ENCODE data around the gene PIMREG.

The PIMREG gene

DNA sequence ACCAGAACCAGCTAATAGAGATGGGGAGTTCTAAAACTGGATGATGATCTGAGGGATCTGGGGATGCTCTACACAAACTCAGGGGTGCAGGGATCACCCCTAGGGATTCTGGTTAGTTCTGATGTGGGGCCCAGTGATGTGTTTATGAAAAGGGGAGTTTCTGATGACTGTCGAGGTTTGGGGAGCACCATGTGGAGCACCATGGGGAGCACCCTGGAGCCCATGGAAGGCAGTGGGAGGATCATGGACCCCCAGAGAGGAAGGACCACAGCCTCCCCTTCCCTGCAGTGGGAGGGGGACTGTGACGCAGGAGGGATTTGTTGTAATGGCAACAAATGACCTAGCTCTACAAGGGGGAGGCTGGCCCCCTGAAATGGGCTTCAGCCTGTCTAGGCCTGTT lies 18.4 kb downstream of the PIMREG start:
- DNase-seq, result no peak

DNA sequence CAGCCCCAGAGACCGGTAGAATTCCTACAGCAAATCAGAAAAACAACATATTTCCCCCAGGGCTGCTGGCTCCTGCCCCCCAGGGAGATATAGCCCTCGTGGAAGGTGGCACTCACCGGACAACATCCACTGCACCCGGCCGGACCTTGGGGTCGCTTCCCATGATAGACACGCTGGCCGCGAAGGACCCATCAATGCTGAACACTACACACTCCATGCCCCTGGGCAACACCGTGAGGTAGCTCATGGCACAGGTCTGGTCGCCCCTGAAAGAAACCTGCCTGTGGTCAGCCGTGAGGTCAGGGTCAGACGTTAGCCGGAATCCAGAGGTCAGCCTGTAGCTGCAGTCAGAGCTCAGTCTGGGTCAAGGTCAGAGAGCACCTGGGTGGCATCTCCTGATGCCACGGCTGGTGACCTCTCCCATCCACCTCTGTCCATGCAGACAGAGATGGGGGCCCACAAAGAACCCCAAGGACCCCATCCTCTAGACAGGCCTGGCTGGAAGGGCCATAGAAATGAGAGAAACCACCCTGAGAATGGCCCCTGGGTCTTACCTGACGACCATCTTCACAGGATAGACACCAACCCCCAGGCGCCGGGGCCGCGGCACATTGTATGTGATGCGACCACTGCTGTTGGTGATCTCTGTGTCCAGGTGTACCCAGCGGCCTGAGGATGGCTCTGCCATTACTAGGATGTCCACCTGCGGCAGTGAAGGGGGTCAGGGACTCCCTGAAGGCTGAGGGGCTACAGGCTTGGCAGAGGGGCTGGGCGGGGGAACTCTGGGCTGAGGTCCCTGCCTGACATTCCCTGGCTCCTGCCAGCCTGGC lies 19.6 kb downstream of the PIMREG start:
- DNase-seq, result no peak

DNA sequence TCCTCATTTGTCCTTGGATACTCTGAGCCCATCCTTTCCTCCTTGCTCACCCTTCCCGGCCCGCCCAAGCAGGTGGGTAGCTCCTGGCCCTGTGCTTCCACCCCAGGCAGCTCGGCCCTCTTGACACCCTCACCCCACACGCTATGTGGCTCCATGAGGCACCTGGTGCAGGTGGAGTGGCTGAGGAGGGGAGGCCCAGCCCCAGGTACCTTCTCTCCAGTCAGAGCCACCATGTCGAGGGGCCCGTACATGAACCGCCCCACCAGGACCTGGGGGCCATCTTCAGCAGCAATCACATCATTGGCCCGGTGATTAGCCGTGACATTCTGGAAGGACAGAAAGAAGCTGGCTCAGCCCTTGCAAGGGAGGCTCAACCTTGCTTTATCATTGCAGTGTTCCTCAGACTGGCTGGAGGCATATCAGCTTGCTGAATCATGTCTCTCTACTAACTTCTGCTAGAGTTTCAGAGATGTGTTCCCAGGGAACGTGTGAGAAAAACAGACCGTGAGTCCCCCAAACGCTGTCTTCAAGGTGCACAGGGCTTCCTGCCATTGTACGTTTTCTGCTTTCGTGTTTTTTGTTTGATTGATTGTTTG lies 20.3 kb downstream of the PIMREG start:
- no peak for DNase-seq

DNA sequence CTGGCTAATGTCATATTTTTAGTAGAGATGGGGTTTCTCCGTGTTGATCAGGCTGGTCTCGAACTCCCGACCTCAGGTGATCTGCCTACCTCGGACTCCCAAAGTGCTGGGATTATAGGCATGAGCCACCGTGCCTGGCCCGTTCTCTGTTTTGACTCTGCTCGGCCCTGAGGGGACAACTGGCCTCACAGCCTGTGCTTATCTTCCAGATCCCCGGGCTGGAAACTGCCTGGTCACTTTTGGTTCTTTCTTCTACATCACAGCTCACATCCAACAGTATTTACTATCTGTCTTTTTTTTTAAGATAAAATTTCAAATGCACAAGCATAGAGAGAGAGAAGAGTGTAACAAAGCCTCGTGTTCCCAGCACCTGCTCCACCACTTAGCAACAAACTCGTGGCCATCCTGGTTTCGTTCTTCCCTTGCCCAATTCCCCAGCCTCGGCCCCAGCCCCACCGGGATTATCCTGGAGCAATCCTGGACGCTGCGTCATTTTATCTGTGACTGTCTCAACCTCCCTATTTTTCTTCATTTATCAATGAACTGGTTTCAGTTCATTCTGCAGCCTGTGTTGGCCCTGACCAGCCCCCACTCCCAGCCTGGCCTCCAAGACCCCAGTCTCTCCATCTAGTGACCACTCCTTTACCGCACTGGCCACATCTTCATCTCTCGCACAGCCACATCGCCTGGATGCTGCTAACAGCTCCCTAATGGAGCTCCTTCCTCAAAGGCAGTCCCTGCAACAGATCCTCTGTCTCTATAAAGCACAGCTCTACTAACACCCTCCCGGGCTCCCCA lies 21.1 kb downstream of the PIMREG start:
- no peak for DNase-seq

DNA sequence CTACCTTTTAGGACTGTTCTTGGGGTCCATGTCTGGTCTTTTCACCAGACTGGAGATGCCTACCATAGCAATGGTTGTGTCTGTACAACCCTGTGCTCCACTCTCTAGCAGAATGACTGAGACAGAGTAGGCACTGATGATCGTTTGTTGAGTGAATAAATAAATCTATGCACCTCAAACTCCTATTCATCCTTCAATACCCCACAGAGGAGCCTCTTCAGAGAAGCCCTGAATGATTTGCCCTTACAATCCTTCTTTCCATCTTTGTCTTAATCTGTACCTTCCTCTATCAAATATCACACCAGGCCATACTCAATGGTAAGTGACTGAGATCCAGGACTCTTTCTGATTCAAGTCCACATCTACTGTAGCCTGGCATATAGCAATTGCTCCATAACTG lies 23.3 kb downstream of the PIMREG start:
- no peak for DNase-seq

DNA sequence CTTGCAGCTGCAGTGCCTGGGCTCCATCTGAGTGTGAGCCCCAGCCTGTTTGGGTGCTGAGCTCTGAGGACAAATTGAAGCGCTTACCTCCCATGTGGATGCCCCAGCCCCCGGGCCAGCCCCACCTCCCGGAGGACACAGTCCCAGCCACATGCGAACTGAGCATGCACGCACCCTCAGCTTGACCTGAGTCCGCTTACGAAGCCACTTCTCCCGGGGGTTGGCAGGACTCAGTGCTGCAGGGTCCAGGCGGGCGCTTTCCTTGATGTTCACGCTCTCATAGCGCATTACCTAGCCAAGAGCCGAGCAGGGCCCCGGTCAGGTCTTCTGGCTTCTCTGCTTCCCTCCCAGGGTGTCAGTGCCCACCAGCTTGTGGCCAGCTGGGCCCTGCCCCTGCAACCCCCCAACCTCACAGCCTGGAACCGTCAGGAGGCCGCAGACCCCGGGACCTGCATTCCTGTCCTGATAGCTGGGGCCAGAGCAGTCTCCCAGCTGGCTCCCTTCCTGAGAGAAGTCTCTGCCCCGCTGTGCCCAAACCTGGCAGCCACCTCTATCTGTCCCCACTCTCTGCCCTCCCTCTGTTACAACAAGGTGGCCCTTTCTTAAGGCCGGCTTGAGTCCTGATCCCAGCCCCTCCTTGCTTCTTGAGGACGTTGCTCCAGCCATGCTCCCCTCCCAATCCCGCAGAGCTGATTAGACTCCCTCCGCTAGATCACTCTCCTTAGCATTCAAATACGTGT lies 24.0 kb downstream of the PIMREG start:
- DNase-seq, result no peak

DNA sequence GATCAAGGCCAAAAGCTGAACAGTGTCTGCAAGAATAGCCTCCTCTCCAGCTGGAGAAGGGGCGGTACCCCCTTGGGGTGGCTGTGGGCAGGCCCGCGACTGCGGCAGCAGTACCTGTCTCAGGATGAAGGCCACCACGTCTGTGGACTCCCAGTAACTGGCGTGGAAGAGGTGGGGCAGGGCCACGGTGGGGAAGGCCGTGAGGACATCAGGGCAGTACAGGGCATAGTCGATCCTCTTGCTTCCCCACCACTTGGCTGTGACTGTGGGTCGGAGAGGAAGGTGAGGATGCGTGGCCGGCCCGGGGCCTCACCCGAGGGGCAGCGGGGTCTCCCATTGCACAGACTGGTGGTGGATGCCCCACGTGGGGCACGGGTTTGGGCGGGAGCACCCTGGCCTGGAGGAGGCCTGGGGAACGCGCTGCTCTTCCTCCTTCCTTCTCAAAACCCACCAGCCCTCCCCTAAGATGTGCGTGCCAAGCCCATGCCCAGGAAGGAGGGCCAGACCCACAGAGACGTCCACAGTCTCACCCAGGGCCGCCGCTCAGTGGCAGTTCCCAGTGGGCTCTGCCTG lies 26.0 kb downstream of the PIMREG start:
- no peak for DNase-seq

DNA sequence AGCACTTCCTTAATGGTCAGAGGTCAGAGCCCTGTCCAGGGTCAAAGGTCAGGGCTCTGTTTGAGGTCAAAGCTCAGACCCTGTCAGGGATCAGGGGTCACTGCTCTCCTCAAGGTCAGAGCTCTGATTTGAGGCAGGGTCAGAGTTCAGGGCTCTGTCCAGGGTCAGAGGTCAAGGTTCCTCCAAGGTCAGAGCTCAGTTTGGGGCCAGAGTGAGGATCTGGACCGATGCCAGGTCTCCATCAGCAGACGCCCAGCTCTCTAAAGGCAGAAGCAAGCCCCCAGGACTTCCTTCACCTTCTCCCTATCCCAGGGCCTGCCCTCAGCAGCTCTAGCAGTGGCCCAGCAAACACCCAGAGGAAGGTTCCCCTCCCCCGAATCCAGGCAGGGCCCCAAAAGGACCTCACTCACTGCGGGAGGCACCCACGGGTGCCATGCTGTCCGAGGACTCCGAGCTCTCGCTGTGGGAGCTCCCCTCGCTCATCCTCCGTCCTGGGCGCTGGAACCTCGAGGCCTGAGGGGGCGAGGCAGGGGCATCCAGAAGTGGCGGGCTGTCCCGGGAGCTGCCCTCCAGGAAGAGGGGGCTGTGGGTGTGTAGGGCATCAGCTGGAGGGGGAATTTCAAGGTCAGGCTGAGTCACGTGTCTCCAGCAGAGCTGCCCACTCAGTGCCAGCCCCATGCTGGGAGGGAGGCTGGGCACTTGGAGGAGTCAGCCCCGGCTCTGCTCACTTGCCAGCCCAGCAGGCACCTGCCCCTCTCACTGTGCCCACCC lies 26.7 kb downstream of the PIMREG start:
- no peak for DNase-seq

DNA sequence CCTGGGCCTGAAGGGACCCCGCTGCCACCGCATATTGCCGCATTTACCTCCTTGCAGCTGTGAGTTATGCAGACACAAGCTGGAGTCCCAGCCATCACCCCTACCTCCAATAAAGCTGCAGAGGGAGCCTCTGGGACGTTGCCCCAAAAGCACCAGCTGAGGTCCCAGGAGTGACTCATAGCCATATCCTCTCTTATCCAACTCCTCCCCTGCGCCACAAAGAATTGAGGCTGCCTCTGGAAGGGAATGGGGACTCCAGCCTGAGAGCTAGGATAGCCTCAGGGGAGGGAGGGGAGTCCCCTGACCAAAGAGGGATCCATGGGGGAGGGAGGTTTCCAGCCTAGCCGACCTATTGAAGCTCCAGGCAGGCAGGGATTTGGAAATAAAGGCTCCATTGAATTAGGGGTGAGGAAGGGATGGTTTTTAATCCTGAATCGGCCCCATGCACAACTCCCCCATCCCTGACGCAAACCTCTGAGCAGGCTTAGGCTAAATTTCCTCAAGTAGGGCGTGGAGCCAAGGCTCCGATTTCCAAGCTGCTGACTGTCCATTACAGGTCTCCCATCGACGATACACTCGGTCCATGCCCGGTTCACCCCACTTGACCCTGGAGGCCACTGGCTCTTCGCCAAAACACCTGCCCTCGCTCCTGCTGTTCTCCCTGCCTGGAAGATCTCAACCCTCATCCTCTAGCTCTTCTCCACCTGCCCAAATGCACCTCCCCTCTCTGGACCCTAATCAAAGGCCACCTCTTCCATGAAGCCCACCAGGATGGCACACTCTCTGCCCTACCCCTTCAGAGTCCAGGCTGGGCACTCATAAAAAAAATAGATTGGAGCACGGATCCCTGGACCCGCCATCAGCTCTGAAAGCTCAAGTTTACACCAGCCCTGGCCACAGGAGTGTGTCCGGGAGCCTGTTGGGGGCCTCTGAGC lies 27.5 kb downstream of the PIMREG start:
- DNase-seq, result no peak

DNA sequence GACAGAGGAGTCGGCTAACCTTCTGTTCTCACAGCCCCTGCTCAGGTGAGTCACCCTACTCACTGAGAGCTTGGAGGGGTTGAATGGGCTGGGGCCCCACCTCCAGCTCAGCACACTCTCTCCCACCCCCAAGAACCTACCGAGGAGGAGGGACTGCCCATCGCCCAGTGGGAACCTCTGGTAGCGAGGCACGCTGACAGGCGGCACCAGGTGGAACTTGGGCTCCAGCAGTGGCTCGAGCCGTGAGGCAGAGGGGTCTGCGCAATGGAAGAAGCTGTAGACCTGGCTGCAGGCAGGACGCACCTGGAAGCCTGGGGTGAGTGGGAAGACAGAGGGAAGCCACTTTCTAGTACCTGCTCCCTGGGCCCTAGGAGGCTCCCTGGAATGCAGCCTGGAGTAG lies 28.3 kb downstream of the PIMREG start:
- DNase-seq, result no peak

DNA sequence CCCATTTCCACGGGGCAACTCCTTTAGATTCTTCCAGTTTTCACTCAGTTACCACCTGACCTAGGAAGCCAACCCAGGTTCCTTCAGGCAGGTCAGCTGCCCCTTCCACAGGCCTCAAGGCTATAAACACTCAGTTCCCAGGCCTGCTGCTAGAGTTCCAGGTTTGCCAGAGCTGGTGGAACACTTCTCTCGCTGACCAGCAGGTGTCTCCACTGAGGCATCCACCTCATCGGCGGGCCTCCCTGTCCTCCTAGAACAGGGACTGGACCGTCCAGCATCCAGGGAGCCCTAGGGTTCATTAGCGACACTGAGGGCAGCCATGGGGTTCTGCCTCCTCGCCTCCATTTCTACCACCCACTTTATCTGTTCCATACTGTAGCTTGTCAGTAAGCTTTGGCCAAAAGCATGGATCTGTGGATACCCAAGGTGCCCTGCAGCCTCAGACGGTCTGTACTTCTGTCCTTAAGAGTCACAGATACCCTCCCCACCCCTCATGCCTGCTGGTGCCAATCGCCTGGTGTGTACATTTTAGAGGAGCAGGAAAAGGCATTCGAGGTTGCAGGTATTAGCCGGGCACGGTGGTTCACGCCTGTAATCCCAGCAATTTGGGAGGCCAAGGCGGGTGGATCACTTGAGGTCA lies 29.0 kb downstream of the PIMREG start:
- peak; percentile 31 for DNase-seq

DNA sequence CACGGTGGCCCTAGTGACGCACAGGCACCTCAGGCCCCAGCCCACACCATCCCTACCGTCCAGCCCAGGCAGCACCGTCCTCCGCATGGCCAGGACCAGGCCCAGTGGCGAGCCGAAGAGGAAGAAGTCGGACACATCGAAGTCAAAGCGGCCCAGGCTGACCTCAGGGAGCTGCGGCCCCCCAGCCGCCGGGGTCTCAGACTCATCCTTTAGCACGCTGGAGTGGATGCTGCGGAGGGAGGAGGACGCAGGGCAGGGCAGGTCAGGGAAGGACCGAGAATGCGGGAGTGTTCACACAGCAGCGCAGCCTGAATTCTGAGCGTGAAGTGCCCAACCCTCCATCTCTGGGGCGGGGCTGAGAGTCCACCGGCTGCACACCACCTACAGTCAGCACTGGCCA lies 30.1 kb downstream of the PIMREG start:
- no peak for DNase-seq

DNA sequence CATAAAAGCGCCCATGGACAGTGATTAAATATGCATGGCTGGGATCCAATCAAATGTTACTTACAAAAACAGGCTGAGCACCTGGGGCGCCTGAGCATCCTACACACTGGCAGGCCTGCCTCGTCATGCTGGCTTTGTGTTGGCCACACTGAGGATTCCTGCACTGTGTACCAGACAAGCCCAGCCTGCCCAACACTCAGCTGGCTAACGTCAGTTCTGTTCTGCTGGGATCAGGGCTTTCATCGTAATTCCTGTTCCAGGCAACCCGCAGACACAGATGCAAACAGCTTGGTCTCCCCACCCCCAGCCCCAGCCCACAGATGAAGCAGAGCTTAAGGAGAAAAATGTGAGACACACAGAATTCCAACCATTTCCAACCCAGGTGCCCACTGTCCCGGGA lies 30.7 kb downstream of the PIMREG start:
- DNase-seq, result no peak

DNA sequence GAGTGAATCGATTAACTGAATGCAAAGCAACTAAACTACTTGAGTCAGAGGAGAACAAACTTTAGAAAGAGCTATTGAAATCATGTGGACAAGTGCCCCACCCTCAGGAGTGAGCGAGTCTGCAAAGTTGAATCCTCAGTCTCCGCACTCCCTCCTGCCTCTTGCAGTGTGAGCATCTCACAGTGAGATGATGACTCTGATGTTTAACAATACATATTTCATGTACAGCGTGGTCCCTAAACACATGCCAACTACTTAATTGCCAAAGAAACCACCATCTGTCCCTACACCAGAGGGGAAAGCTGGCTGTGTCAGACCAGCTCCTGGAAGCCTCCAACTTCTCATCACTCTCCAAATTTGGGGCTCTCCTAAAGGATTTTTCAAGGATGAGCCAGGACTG lies 31.2 kb downstream of the PIMREG start:
- DNase-seq, result no peak

DNA sequence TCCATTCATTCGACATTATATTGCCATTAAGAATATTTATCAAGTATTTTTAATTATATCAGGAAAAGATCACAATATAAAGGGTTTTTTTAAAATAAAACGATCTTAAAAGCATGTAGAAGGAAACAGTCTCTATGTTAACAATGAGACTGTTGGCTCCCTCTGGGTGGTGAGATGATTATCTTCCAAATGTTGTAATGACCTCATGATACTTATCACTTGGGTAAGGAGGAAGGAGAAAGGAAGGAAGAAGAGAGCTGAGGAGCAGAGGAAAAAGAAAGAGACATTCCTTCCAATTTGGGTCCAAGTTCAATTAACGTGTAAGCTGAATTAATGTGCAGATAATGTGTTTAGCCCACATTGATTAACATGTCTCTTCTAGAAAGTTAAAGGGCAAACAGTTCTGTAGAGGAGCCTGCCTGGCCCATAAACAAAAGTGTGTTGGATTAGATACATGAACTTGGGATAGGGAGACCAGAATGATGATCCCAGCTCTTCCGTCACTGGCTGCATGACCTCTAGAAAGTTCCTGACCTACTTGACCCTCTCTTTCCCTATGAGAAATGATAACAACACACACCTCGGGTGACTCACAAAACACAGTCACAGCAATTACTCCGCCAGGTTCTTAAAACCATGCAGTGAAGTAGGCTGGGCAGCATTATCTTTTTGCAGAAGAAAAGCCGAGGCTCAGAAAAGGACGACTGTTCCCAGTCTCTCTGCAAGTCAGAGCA lies 32.0 kb downstream of the PIMREG start:
- no peak for DNase-seq

DNA sequence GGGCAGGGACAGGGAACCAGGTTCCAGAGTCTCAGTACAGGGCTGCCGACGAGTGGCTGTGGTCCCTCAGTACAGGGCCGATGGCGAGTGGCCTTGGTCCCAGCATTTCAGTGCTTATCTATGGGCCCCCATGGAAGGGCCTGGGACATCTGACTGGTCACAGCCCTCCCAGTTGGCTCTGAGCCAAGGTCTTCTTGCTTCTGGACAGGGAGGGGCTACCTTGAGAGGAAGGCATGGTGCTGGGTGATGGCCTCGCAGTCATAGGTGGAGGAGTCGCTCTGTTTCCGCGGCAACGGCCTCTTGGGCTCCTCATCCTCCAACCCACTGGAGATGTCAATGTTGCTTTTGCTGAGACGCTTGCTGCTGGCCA lies 32.5 kb downstream of the PIMREG start:
- no peak for DNase-seq

DNA sequence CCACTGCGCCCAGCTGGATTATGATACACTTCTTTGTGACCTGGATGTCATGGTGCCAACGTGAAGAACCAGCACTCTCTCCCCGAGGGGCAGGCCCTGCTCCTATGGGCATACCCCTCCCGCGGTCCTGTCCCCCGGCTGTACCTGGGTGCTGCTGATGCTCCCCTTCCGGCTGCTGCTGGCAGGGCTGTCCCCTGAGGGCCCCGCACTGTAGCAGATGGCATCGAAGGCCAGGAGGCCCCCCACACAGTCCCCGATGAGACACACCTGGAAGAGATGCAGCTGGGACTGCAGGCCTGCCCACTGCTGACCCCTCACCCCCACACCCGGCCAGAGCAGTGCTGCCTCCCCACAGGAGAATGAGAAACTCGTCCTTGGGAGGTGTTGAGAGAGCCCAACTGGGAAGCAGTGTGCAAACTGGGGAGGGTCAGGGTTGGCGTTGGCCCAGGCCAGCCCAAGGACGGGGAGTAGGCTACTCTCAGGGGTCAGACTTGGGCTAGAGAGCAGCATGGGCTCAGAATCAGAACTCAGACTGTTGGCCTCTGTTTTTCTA lies 33.7 kb downstream of the PIMREG start:
- DNase-seq, result no peak

DNA sequence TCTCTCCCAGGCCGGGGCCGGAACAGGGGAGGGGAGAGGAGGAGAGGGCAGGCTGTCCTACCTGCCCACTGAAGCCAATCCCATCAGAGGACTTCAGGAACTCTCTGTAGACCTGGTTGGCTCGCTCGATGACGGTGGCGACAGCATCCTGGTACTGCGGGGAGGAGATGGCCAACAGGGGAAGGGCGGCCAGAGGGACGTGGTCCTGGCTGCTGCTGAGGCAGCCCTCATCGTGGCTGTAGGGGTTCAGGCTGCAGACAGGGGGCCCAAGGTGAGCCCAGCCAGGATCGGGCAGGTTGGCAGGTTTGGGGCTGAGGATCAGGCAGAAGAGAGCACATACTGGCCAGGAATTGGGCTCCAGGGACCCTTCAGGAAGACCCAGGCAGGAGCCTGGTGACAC lies 34.2 kb downstream of the PIMREG start:
- no peak for DNase-seq

DNA sequence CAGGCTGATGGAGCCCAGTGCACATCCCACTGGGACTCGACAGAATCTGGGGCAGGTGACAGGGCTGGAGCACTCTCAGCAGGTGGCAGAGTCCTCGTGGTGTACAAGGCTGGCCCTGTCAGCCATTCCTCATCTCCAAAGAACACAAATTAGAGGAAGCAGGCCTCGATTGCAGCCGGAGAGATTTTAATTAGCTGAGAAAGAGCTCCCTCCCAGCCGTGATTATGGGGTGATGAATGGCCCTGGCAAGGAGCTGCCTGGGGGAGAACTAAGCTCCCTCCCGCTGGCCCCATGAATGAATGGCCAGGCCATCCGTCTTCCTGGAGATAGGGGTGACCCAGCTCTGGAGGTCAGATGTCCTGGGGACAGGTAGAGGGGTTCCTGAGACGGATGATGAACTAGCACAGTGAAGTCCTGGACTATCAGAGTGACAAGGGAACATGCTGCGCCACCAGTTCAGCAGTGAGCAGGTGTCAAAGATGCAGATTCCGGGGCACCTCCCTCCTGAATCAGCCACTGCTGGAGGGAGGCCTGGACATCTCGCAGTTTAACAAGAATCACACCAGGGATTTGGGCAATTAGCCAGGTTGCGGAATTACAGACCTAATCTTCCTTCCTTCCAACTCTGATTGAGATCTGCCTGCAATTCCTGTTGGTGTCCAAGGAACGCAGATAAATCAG lies 35.5 kb downstream of the PIMREG start:
- no peak for DNase-seq
